Astrocyte (in vitro differentiated cells and primary cell): ENCODE measurements around the gene SLC22A5. TPM values are rescaled to one million over a fixed set of nuclear protein-coding genes. Genes with fewer than 3 reads are reported as not detected.

ENCODE experiments used
- DNase-seq: peaks from one replicate; pipeline ENCODE4 v3.0.0-alpha.2; 2010; ENCODE audit warnings: low read depth
- FAIRE-seq: peaks from 2 replicates; lab custom pipeline; 2011; peaks lifted over from hg19 to GRCh38; lab: Jason Lieb, UNC
- H2AFZ ChIP-seq: 2 replicates; pipeline ENCODE4 v1.6.0; 2012; ENCODE audit warnings: low read depth, low read length, inconsistent platforms
- H3K27ac ChIP-seq: 2 replicates; pipeline ENCODE4 v1.5.1; 2011; ENCODE audit warnings: low read depth, low read length, inconsistent platforms
- H3K27me3 ChIP-seq: 2 replicates; pipeline ENCODE4 v1.6.0; 2011; ENCODE audit warnings: low read length, inconsistent platforms; ENCODE audit not compliant: insufficient read depth
- H3K36me3 ChIP-seq: 2 replicates; pipeline ENCODE4 v1.5.1; 2011; ENCODE audit warnings: low read length, inconsistent platforms; ENCODE audit not compliant: insufficient read depth
- H3K4me1 ChIP-seq: 2 replicates; pipeline ENCODE4 v1.5.1; 2011; ENCODE audit warnings: low read length, inconsistent platforms; ENCODE audit not compliant: insufficient read depth
- H3K4me2 ChIP-seq: 2 replicates; pipeline ENCODE4 v1.6.0; 2012; ENCODE audit warnings: low read length, inconsistent platforms
- H3K4me3 ChIP-seq: 2 replicates; pipeline ENCODE4 v1.5.1; 2011; ENCODE audit warnings: low read depth, mild to moderate bottlenecking, low read length, inconsistent platforms; ENCODE audit not compliant: insufficient read depth
- H3K79me2 ChIP-seq: 2 replicates; pipeline ENCODE4 v1.6.0; 2012; ENCODE audit warnings: mild to moderate bottlenecking, low read length, inconsistent platforms; ENCODE audit not compliant: insufficient read depth
- H3K9ac ChIP-seq: 2 replicates; pipeline ENCODE4 v1.6.0; 2012; ENCODE audit warnings: mild to moderate bottlenecking, low read length, inconsistent platforms
- H3K9me3 ChIP-seq: 2 replicates; pipeline ENCODE4 v1.5.1; 2012; ENCODE audit warnings: low read depth, mild to moderate bottlenecking, low read length, inconsistent platforms; ENCODE audit not compliant: insufficient read depth
- H4K20me1 ChIP-seq: 2 replicates; pipeline ENCODE4 v1.6.0; 2012; ENCODE audit warnings: low read length, inconsistent platforms; ENCODE audit not compliant: insufficient read depth
- H3K27ac Mint-ChIP-seq: one replicate; pipeline ENCODE4 v1.8.0; 2021; ENCODE audit warnings: mild to moderate bottlenecking, mixed read lengths; ENCODE audit not compliant: unreplicated experiment
- H3K27me3 Mint-ChIP-seq: one replicate; pipeline ENCODE4 v1.8.0; 2021; ENCODE audit warnings: low read depth, mixed read lengths; ENCODE audit not compliant: unreplicated experiment
- H3K36me3 Mint-ChIP-seq: one replicate; pipeline ENCODE4 v1.8.0; 2021; ENCODE audit warnings: low read depth, mixed read lengths; ENCODE audit not compliant: unreplicated experiment
- H3K4me1 Mint-ChIP-seq: one replicate; pipeline ENCODE4 v1.8.0; 2021; ENCODE audit warnings: low read depth, mixed read lengths; ENCODE audit not compliant: unreplicated experiment
- H3K4me3 Mint-ChIP-seq: one replicate; pipeline ENCODE4 v1.8.0; 2021; ENCODE audit warnings: mild to moderate bottlenecking, moderate library complexity, mixed read lengths; ENCODE audit not compliant: unreplicated experiment
- H3K9me3 Mint-ChIP-seq: one replicate; pipeline ENCODE4 v1.8.0; 2021; ENCODE audit warnings: mild to moderate bottlenecking, mixed read lengths; ENCODE audit not compliant: unreplicated experiment
- EZH2 ChIP-seq: IDR thresholded peaks from 2 replicates; pipeline ENCODE4 v1.6.1; 2012; ENCODE audit warnings: mild to moderate bottlenecking, low read length, inconsistent platforms; ENCODE audit not compliant: insufficient read depth
- total RNA-seq: library from RNA; stranded (reverse); gene quantifications from 2 replicates; pipeline ENCODE4 v1.2.1, GENCODE V29; 2021
- TF ChIP-seq, protein P1 (sequence below): IDR thresholded peaks from 2 replicates; pipeline ENCODE4 v1.5.1; 2011; ENCODE audit warnings: low read depth, mild to moderate bottlenecking, inconsistent platforms, low read length, moderate library complexity; ENCODE audit not compliant: insufficient read depth

Gene SLC22A5
- total RNA-seq, 1 donor from 2014 or later = 8.3 TPM

DNA sequence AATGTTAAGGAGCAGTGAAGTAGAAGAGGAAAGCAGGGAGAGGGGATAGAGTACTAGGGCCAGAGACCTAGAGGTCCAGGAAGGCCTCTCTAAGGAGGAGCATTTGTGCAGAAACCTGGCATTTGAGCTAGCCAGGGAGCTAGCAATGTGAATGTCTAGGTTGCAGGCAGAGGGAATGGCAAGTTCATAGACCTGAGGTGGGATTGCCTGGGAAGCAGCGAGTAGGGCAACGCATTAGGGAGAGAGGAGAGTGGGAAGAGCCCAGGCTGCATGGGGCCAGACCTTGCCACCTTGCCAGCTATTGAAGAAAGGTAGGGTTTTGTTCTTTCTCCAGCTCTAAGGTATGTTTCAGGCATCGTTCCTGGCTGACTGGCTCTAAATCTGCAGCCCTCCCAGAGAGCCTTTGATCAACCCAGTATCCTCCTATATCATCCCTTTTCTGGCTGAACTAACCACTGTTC lies 54.0 kb downstream of the SLC22A5 start:
- H3K27me3 Mint-ChIP-seq = no peaks in the 10 kb centered on the region
- peak overlapping the region; percentile 90 for H3K27ac Mint-ChIP-seq
- no peak for FAIRE-seq

DNA sequence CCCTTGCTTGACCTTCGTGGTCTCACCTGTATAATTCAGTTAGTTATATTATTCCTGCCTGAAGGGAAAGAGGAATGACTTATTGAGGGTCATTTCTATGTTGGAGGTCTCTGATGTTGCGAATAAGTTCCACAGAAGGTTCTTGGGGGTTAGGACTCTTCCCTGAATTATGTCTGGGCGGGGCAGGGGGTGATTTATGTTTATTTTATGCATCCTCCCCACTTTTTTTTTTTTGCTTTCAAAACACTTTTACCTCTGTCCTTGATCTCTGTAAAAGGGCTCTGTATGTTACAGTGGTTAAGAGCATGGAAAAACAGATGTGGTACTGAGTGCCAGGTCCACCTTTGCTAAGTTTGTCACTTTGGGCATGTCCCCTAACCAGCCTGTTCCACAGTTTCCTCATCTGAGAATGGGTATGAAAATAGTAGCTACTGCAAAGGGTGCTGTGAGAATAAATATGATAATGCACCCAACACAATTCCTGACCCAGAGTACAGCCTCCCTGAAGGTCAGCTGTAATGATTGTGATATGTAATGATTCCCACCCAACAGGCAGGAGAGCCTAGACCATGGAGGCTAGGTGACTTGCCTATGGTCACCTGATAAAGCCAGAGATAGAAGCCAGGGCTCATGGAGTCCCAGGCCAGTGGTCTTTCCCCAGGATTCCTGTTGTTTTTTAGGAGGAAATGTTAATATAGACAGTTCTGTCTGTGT lies 54.8 kb downstream of the SLC22A5 start:
- peak overlapping the region; percentile 41 for H3K27ac Mint-ChIP-seq
- no peaks in the 10 kb centered on the region for H3K27me3 Mint-ChIP-seq
- Histone ChIP-seq H3K4me3 (no peak overlapping the region), H3K27me3 (no peaks in the 10 kb centered on the region), H2AFZ (no peak overlapping the region), H3K4me2 (no peak overlapping the region), H3K9me3 (no peaks in the 10 kb centered on the region), H4K20me1 (no peaks in the 10 kb centered on the region), H3K27ac (peak overlapping the region; percentile 95), H3K79me2 (peaks cover 8% of the 10 kb centered on the region), H3K36me3 (no peaks in the 10 kb centered on the region), H3K4me1 (peaks cover 63% of the 10 kb centered on the region), H3K9ac (peak overlapping the region; percentile 75)
- peaks cover 7% of the 10 kb centered on the region for H3K36me3 Mint-ChIP-seq
- DNase-seq (no peak), FAIRE-seq (no peak)
- H3K4me1 Mint-ChIP-seq = peaks cover 78% of the 10 kb centered on the region
- no peak overlapping the region for H3K4me3 Mint-ChIP-seq
- H3K9me3 Mint-ChIP-seq = no peaks in the 10 kb centered on the region
- TF ChIP-seq EZH2 = no peak
- TF ChIP-seq, protein P1, sequence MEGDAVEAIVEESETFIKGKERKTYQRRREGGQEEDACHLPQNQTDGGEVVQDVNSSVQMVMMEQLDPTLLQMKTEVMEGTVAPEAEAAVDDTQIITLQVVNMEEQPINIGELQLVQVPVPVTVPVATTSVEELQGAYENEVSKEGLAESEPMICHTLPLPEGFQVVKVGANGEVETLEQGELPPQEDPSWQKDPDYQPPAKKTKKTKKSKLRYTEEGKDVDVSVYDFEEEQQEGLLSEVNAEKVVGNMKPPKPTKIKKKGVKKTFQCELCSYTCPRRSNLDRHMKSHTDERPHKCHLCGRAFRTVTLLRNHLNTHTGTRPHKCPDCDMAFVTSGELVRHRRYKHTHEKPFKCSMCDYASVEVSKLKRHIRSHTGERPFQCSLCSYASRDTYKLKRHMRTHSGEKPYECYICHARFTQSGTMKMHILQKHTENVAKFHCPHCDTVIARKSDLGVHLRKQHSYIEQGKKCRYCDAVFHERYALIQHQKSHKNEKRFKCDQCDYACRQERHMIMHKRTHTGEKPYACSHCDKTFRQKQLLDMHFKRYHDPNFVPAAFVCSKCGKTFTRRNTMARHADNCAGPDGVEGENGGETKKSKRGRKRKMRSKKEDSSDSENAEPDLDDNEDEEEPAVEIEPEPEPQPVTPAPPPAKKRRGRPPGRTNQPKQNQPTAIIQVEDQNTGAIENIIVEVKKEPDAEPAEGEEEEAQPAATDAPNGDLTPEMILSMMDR = no peak

More for the DNA sequence above, 54.0 kb downstream of the SLC22A5 start:
- Histone ChIP-seq H3K4me2 (peak overlapping the region; percentile 27), H3K4me3 (no peak overlapping the region), H4K20me1 (no peaks in the 10 kb centered on the region), H3K36me3 (no peaks in the 10 kb centered on the region), H2AFZ (no peak overlapping the region), H3K27me3 (no peaks in the 10 kb centered on the region), H3K9ac (peak overlapping the region; percentile 13), H3K79me2 (peaks cover 8% of the 10 kb centered on the region), H3K4me1 (peaks cover 55% of the 10 kb centered on the region), H3K27ac (no peak overlapping the region), H3K9me3 (no peaks in the 10 kb centered on the region)
- Mint-ChIP-seq H3K36me3 (peaks cover 8% of the 10 kb centered on the region), H3K4me3 (peak overlapping the region; percentile 43), H3K9me3 (no peaks in the 10 kb centered on the region), H3K4me1 (peaks cover 71% of the 10 kb centered on the region)
- no peak for DNase-seq
- no peak for TF ChIP-seq EZH2
- TF ChIP-seq, protein P1 = no peak
